Coronary artery (tissue), 2 donors: ENCODE results near the gene DNAH5.

Experiments used
- DNase-seq: peaks from one replicate; pipeline ENCODE4 v3.0.0-alpha.2; 2017; ENCODE audit warnings: low spot score
- H3K27ac ChIP-seq, 2 donors: fragments of 200-600 bp; sonication (generic); one replicate each; pipeline ENCODE4 v1.5.1; 2016 to 2019
- H3K4me3 ChIP-seq: fragments of 200-600 bp; sonication (generic); 2 replicates; pipeline ENCODE4 v1.5.1; 2016; ENCODE audit warnings: mild to moderate bottlenecking, moderate library complexity
- TF ChIP-seq, protein P1 (sequence below): fragments of 200-600 bp; sonication (generic); IDR thresholded peaks from one replicate; pipeline ENCODE4 v1.5.1; 2019; ENCODE audit warnings: antibody characterized with exemption

The DNAH5 gene

DNA sequence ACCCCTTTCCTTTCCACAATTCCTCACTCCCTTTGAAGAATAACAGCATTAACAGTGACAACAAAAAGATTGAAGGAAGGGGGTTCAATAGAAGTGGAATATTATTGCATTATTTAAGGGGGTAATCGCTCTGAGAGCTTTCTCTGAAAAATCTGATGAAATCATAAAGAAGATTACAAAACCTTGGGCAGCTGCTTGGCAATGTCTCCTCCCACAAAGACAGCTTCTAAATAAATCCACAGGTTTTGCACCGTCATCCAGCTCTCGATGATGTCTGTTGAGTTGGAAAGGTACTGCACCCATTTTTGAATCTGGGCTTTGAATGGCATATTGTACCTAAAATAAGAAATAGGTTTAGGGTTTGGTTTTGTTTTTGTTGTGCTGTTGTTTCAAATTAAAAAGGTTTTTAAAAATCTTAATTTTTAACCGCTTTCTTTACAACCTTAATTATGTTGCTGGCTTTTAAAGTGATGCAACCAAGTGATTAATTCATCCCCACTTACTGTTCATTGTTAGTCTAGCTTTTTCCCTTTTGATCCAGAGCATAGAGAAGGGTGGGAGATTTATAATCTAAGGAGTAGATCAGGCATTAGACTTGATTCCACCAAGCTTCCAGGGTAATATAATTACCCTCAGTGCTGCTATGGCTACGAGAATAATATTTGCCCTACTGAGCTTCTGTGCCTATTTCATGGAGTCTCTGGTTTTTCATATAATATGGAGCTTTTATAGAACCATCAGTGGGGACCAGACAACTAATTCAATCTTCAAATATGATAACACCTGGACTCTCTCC lies 85.0 kb downstream of the DNAH5 start:
- no peak overlapping the region for H3K27ac ChIP-seq
- DNase-seq: no peak
- TF ChIP-seq, protein P1, sequence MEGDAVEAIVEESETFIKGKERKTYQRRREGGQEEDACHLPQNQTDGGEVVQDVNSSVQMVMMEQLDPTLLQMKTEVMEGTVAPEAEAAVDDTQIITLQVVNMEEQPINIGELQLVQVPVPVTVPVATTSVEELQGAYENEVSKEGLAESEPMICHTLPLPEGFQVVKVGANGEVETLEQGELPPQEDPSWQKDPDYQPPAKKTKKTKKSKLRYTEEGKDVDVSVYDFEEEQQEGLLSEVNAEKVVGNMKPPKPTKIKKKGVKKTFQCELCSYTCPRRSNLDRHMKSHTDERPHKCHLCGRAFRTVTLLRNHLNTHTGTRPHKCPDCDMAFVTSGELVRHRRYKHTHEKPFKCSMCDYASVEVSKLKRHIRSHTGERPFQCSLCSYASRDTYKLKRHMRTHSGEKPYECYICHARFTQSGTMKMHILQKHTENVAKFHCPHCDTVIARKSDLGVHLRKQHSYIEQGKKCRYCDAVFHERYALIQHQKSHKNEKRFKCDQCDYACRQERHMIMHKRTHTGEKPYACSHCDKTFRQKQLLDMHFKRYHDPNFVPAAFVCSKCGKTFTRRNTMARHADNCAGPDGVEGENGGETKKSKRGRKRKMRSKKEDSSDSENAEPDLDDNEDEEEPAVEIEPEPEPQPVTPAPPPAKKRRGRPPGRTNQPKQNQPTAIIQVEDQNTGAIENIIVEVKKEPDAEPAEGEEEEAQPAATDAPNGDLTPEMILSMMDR: no peak
- H3K4me3 ChIP-seq: no peak overlapping the region

DNA sequence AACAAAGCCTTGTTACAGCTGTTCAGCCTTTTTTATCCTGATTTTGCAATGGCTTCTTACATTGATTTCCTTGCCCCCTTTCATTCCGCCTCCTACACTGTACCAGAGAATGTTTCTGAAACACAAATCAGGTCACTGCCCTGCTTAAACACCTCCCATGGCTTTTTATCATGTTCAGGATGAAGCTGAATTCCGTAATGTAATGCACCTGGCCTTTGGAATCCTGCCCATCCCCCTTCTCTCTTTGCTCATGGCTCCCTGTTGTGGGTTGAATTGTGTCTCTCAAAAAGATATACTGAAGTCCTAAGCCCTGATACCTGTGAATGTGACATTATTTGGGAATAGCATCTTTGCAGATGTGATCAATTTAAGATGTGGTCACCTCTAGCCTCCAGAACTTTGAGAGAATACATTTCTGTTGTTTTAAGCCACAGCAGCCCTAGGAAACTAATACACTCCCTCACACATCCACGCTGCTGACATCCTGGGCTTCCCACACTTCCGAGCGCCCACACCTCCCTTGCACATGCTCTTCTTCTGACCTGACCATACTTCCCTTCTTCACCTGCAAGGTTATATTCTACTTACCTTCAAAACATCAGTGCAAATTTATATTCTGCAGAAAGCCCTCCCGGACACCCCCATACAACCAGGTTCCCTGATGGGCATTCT lies 101.2 kb downstream of the DNAH5 start:
- TF ChIP-seq, protein P1: no peak
- Histone ChIP-seq H3K4me3 (no peak overlapping the region), H3K27ac (no peak overlapping the region)
- DNase-seq: no peak

DNA sequence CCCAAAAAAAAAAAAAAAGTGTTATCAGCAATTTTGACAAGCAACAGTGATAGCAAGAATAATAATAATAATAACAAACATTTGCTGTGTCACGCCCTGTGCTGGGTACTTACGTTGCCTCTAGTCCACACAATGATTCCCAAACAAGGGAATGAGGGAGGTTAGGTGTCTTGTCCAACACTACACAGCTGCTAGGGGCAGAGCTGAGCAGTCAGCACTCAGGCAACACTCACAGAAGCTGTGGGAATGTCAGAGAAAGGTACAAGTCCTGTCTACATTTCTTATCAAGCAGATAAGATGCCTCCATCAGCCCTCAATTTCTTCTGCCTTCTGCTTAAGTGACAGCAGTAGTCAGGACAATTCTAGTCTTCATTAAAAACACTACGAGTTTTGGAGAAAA lies 111.0 kb downstream of the DNAH5 start:
- DNase-seq: no peak
- TF ChIP-seq, protein P1: no peak
- Histone ChIP-seq H3K27ac (no peak overlapping the region), H3K4me3 (no peak overlapping the region)

GRCh38 chr5:13831351-13831750 lies 113.1 kb downstream of the DNAH5 start:
- Histone ChIP-seq H3K27ac (no peak overlapping the region), H3K4me3 (no peak overlapping the region)
- no peak for DNase-seq
- TF ChIP-seq, protein P1: no peak

- no peak overlapping the region for H3K4me3 ChIP-seq
- no peak overlapping the region for H3K27ac ChIP-seq
- TF ChIP-seq, protein P1: no peak
- DNase-seq: no peak
These were observed 114.0 kb downstream of the DNAH5 start for GRCh38 chr5:13830536-13830935.

DNA sequence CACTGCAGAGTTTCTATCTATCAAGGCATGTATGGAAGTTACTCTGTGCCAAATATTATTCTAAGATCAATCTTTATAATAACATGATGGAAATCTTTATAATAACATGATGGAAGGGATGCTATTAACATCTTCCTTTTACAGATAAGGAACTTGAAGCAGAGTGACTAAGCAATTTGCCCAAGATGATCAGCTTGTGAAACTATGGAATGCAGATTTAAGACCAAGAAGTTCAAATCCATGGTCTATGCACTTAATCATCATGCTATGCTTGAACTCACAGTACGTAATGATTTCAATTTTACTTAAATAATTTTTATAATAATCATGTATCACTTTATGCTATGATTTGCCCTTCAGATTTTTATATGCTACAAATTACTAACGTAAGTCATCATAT lies 123.1 kb downstream of the DNAH5 start:
- no peak overlapping the region for H3K27ac ChIP-seq
- TF ChIP-seq, protein P1: no peak
- no peak overlapping the region for H3K4me3 ChIP-seq
- no peak for DNase-seq

DNA sequence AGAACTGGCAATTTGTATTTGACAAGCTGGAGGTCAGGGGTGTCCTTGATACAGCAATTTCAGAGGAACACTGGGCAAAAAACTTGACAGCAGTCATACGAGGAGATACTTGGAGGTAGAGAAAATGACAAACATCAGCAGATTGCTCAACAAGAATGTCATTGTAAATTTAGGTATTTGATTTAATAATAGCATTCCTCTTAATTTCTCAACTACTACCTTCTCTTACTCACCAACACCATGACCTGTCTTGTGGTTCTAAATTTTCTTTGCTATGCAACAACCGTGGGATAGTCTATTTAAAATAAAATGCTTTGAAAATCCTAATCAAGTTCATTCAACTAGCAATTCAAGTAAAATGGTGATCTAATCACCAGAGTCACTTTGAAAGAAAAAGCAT lies 128.4 kb downstream of the DNAH5 start:
- TF ChIP-seq, protein P1: no peak
- no peak overlapping the region for H3K27ac ChIP-seq
- no peak for DNase-seq
- H3K4me3 ChIP-seq: no peak overlapping the region
